H1 (cell line): ENCODE data around the gene GRM1. TPM values are rescaled to one million over a fixed set of nuclear protein-coding genes. Genes with fewer than 3 reads are reported as not detected.

Experiments used
- ATF3 ChIP-seq: IDR thresholded peaks from 2 replicates; pipeline ENCODE4 v1.6.1; 2011; ENCODE audit warnings: low read depth, mild to moderate bottlenecking, low read length; ENCODE audit not compliant: insufficient read depth
- CREB1 ChIP-seq: IDR thresholded peaks from 2 replicates; pipeline ENCODE4 v1.6.1; 2012; ENCODE audit warnings: inconsistent platforms
- KDM1A ChIP-seq: fragments of 200-600, 300-600 bp; sonication (generic); IDR thresholded peaks from 2 replicates; pipeline ENCODE4 v1.7.1; 2016; ENCODE audit warnings: mild to moderate bottlenecking, low read length, borderline replicate concordance
- MAFK ChIP-seq: IDR thresholded peaks from 2 replicates; pipeline ENCODE4 v1.6.1; 2012; ENCODE audit warnings: low read depth, mild to moderate bottlenecking, improper control_type of control experiment, low read length
- NRF1 ChIP-seq: IDR thresholded peaks from 2 replicates; pipeline ENCODE4 v1.6.1; 2011; ENCODE audit warnings: mild to moderate bottlenecking, low read depth, low read length, improper control_type of control experiment
- ZNF274 ChIP-seq: IDR thresholded peaks from 2 replicates; pipeline ENCODE4 v1.7.0; 2012; ENCODE audit warnings: low read length, borderline replicate concordance; ENCODE audit errors: extremely low read depth
- polyA plus RNA-seq, 7 experiments: library from polyadenylated mRNA; depleted of rRNA in 3 of 7; stranded (reverse) in 5 of 7; unstranded in 2 of 7; fragments of >200 nt in 5 of 7; fragments of 200-250 nt in 2 of 7; gene quantifications; 1 replicate in 5 of 7; 2 replicates in 1 of 7; 4 replicates in 1 of 7; pipeline versions ENCODE4 v1.2.1 to v1.2.3, GENCODE V29; 2011 to 2013; ENCODE audit warnings: missing spikeins in 2 of 7, mixed read lengths in 2 of 7
- total RNA-seq: library from RNA; stranded (reverse); fragmentation: NEBNext Ultra II Directional; extraction: Animal tissue kit (Norgen Biotek cat#: 25700); gene quantifications from 2 replicates; pipeline ENCODE4 v1.2.1, GENCODE V29; 2021
- TF ChIP-seq, protein P1 (sequence below): IDR thresholded peaks from 2 replicates; pipeline ENCODE4 v1.6.1; 2012; ENCODE audit warnings: low read length, inconsistent platforms

Gene GRM1
- total and polyA plus RNA-seq, 2 of the 8 experiments (the other 6 are each of a cell fraction or from before 2014, with no cell fraction given): 0.15 to 1.3 TPM

DNA sequence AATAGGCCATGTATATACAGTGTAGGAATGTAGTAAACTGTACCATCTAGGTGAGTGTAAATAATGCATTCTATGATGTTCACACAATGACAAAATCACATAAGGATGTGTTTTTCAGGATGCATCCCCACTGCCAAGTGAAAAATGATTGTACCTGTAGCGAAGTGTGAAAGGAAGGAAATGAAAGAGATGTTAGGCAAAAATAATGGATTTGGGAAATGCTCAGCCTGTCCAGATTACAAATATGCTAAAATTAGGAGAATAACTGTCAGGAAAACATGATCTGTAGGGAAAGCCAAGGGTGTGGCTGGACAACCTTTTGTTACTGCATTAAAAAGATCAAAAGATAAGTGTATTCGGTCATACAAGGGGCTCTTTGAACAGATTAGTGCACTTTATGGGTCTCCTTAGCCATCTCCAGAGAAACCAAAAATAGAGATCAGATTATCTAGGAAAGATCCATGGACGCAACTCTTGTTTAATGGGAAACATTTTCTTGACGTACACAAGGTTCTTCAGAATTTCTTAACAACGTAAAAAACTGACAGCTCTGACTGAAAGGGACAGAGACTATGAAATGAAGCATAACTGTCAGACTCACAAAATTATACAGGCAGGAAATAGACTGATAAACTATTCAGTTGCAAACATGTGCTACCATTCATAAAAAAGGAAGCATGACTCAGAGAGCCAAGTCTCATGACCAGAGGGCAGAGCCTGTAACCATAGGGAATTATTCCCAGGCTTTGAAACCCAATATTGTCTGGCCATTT is 261.1 kb downstream of the GRM1 start (continued):
- no peak for TF ChIP-seq MAFK
- no peak for TF ChIP-seq ATF3
- TF ChIP-seq ZNF274: no peak
- TF ChIP-seq NRF1: no peak
- no peak for TF ChIP-seq KDM1A
- TF ChIP-seq, protein P1, sequence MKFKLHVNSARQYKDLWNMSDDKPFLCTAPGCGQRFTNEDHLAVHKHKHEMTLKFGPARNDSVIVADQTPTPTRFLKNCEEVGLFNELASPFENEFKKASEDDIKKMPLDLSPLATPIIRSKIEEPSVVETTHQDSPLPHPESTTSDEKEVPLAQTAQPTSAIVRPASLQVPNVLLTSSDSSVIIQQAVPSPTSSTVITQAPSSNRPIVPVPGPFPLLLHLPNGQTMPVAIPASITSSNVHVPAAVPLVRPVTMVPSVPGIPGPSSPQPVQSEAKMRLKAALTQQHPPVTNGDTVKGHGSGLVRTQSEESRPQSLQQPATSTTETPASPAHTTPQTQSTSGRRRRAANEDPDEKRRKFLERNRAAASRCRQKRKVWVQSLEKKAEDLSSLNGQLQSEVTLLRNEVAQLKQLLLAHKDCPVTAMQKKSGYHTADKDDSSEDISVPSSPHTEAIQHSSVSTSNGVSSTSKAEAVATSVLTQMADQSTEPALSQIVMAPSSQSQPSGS: no peak
- no peak for TF ChIP-seq CREB1
